Measurements from ENCODE around the gene S100A9.

Gene S100A9

GRCh38 chr1:153340356-153340755 lies 17.3 kb upstream of the S100A9 start:
- TF ChIP-seq OSR1 (CRISPR knock-in tag; IDR thresholded peaks at IDR 0.05) (no peak), BACH2 (CRISPR knock-in tag; IDR thresholded peaks at IDR 0.05; ENCODE audit: borderline replicate concordance) (no peak), PATZ1 (CRISPR knock-in tag; IDR thresholded peaks at IDR 0.05; ENCODE audit: borderline replicate concordance) (no peak), ARNTL (CRISPR knock-in tag; IDR thresholded peaks at IDR 0.05; ENCODE audit: borderline replicate concordance, low read depth) (no peak), ZNF8 (CRISPR knock-in tag; IDR thresholded peaks at IDR 0.05) (no peak), ZNF70 (CRISPR knock-in tag; IDR thresholded peaks at IDR 0.05) (no peak), ESRRG (CRISPR knock-in tag; IDR thresholded peaks at IDR 0.05) (no peak), GLIS3 (CRISPR knock-in tag; IDR thresholded peaks at IDR 0.05) (no peak), CSDC2 (CRISPR knock-in tag; IDR thresholded peaks at IDR 0.05) (no peak), CREB5 (CRISPR knock-in tag; IDR thresholded peaks at IDR 0.05; ENCODE audit: low read depth) (no peak), ZNF565 (CRISPR knock-in tag; conservative IDR thresholded peaks at IDR 0.05; ENCODE audit: low read depth) (no peak), ZFP30 (CRISPR knock-in tag; IDR thresholded peaks at IDR 0.05) (no peak), ZFP3 (CRISPR knock-in tag; IDR thresholded peaks at IDR 0.05) (no peak)
- no peak for ATAC-seq

GRCh38 chr1:153341431-153341934 lies 16.2 kb upstream of the S100A9 start:
- no peak for TF ChIP-seq TCF4 (CRISPR knock-in tag; IDR thresholded peaks at IDR 0.05; ENCODE audit: borderline replicate concordance)
- no peak for TF ChIP-seq TOX (CRISPR knock-in tag; IDR thresholded peaks at IDR 0.05; ENCODE audit: borderline replicate concordance)
- TF ChIP-seq BACH2 (CRISPR knock-in tag; IDR thresholded peaks at IDR 0.05; ENCODE audit: borderline replicate concordance), result no peak
- no peak for TF ChIP-seq ZFP30 (CRISPR knock-in tag; IDR thresholded peaks at IDR 0.05)
- TF ChIP-seq PATZ1 (CRISPR knock-in tag; IDR thresholded peaks at IDR 0.05; ENCODE audit: borderline replicate concordance), result no peak
- TF ChIP-seq ESRRG (CRISPR knock-in tag; IDR thresholded peaks at IDR 0.05), result no peak
- ATAC-seq, result no peak

GRCh38 chr1:153342178-153342577 lies 15.5 kb upstream of the S100A9 start:
- ATAC-seq, result no peak
- TF ChIP-seq ZFP30 (CRISPR knock-in tag; IDR thresholded peaks at IDR 0.05) (no peak), CSDC2 (CRISPR knock-in tag; IDR thresholded peaks at IDR 0.05) (no peak), ZNF565 (CRISPR knock-in tag; conservative IDR thresholded peaks at IDR 0.05; ENCODE audit: low read depth) (no peak), GLIS3 (CRISPR knock-in tag; IDR thresholded peaks at IDR 0.05) (no peak), ISL1 (CRISPR knock-in tag; IDR thresholded peaks at IDR 0.05) (no peak), RARB (CRISPR knock-in tag; IDR thresholded peaks at IDR 0.05) (no peak), ZNF70 (CRISPR knock-in tag; IDR thresholded peaks at IDR 0.05) (no peak), ZNF8 (CRISPR knock-in tag; IDR thresholded peaks at IDR 0.05) (no peak)

GRCh38 chr1:153343040-153343681 lies 14.5 kb upstream of the S100A9 start:
- ATAC-seq, result no peak
- TF ChIP-seq BACH2 (CRISPR knock-in tag; IDR thresholded peaks at IDR 0.05; ENCODE audit: borderline replicate concordance) (no peak), PPARA (CRISPR knock-in tag; IDR thresholded peaks at IDR 0.05; ENCODE audit: borderline replicate concordance) (no peak), ESRRG (CRISPR knock-in tag; IDR thresholded peaks at IDR 0.05) (no peak), ZNF70 (CRISPR knock-in tag; IDR thresholded peaks at IDR 0.05) (no peak), OSR1 (CRISPR knock-in tag; IDR thresholded peaks at IDR 0.05) (no peak), TOX (CRISPR knock-in tag; IDR thresholded peaks at IDR 0.05; ENCODE audit: borderline replicate concordance) (no peak), CSDC2 (CRISPR knock-in tag; IDR thresholded peaks at IDR 0.05) (no peak), ZNF8 (CRISPR knock-in tag; IDR thresholded peaks at IDR 0.05) (no peak), CREB5 (CRISPR knock-in tag; IDR thresholded peaks at IDR 0.05; ENCODE audit: low read depth) (no peak), ZNF565 (CRISPR knock-in tag; conservative IDR thresholded peaks at IDR 0.05; ENCODE audit: low read depth) (no peak), CSRNP3 (CRISPR knock-in tag; IDR thresholded peaks at IDR 0.05) (no peak), TCF4 (CRISPR knock-in tag; IDR thresholded peaks at IDR 0.05; ENCODE audit: borderline replicate concordance) (no peak)

Measured in SK-N-SH treated with all-trans-retinoic acid at 6 μM for 48 hours (cell line).